Colonic mucosa (tissue), 4 donors: ENCODE data around the gene SLC26A11. TPM values are rescaled to one million over a fixed set of nuclear protein-coding genes. Genes with fewer than 3 reads are reported as not detected.

ENCODE experiments used
- DNase-seq: peaks from one replicate; pipeline ENCODE4 v3.0.0-alpha.2; 2020
- H3K27ac ChIP-seq: fragments of 200-600 bp; one replicate; pipeline ENCODE4 v1.8.0; 2021
- H3K27me3 ChIP-seq: fragments of 200-600 bp; one replicate; pipeline ENCODE4 v1.8.0; 2021
- H3K36me3 ChIP-seq: fragments of 200-600 bp; one replicate; pipeline ENCODE4 v1.8.0; 2021
- H3K4me1 ChIP-seq: fragments of 200-600 bp; one replicate; pipeline ENCODE4 v1.8.0; 2021; ENCODE audit warnings: mild to moderate bottlenecking
- H3K4me3 ChIP-seq: fragments of 200-600 bp; one replicate; pipeline ENCODE4 v1.8.0; 2021
- H3K9ac ChIP-seq, 2 donors: one replicate each; pipeline ENCODE4 v1.7.0; 2013; ENCODE audit warnings: control low read depth in 2 of 2, low read depth in 2 of 2, low read length in 2 of 2
- H3K9me3 ChIP-seq: fragments of 200-600 bp; one replicate; pipeline ENCODE4 v1.8.0; 2021
- intact Hi-C: fragments of 100-400 bp; cut with DNase I; formaldehyde crosslinking; loops from one replicate; pipeline ENCODE4 v1.14.1; 2022
- total RNA-seq, 2 donors: library from RNA; stranded (reverse); fragmentation: NEBNext Ultra II Directional in 1 of 2; extraction: Animal tissue kit (Norgen Biotek cat#: 25700) in 1 of 2; gene quantifications; one replicate each; pipeline ENCODE4 v1.2.1, GENCODE V29; 2021
- TF ChIP-seq, protein P1 (sequence below): fragments of 200-600 bp; IDR thresholded peaks from one replicate; pipeline ENCODE4 v1.8.0; 2022; ENCODE audit warnings: antibody characterized with exemption, mild to moderate bottlenecking
- donor health status: healthy.
- donor health status: DM: no; HTN: no; CAD: no.
- donor health status: DM: no; HTN: no; CAD: no.

SLC26A11 gene
- total RNA-seq, 2 donors from 2014 or later, result 8.0 to 9.3 TPM

DNA sequence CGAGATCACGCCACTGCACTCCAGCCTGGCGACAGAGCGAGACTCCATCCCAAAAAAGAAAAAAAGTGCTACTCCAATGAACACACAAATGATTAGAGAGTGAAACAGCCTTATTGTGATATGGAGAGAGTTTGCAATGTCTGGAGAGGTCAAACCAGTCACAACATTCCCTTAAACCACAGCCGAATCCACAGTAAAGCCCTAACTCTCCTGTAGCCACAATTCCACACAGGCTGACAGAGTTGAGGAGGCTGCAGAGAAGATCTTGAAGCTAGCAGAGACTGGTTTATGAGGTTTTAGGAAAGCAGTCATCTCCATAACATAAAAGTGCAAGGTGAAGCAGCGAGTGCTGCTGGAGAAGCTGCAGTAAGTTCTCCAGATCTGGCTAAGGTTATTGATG lies 47.2 kb downstream of the SLC26A11 start:
- H3K27ac ChIP-seq, result no peak overlapping the region

DNA sequence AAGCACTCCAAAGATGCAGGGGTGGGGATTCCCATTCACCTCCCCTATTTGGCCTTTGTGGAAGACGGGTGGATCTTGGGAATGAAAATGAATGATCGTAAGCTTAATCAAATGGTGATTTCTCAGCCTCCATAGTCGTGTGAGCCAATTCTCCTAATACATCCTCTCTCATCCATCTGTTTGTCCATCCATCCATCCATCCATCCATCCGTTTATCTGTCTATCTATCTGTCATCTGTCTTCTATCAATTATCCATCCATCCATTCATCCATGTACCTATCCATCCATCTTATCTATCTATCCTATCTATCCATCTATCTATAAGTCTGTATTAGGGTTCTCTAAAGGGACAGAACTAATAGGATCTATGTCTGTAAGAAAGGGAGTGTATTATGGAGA lies 48.2 kb downstream of the SLC26A11 start:
- no peak overlapping the region for H3K4me3 ChIP-seq
- no peak overlapping the region for H3K9ac ChIP-seq
- H3K27me3 ChIP-seq, result no peaks in the 10 kb centered on the region
- no peaks in the 10 kb centered on the region for H3K9me3 ChIP-seq
- peaks cover 4% of the 10 kb centered on the region for H3K36me3 ChIP-seq
- DNase-seq, result no peak
- TF ChIP-seq, protein P1, sequence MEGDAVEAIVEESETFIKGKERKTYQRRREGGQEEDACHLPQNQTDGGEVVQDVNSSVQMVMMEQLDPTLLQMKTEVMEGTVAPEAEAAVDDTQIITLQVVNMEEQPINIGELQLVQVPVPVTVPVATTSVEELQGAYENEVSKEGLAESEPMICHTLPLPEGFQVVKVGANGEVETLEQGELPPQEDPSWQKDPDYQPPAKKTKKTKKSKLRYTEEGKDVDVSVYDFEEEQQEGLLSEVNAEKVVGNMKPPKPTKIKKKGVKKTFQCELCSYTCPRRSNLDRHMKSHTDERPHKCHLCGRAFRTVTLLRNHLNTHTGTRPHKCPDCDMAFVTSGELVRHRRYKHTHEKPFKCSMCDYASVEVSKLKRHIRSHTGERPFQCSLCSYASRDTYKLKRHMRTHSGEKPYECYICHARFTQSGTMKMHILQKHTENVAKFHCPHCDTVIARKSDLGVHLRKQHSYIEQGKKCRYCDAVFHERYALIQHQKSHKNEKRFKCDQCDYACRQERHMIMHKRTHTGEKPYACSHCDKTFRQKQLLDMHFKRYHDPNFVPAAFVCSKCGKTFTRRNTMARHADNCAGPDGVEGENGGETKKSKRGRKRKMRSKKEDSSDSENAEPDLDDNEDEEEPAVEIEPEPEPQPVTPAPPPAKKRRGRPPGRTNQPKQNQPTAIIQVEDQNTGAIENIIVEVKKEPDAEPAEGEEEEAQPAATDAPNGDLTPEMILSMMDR, result no peak
- intact Hi-C loops, result no loop called here
- H3K27ac ChIP-seq, result no peak overlapping the region
- no peaks in the 10 kb centered on the region for H3K4me1 ChIP-seq

More for the DNA sequence above, 47.2 kb downstream of the SLC26A11 start:
- no peak for DNase-seq
- Histone ChIP-seq H3K4me1 (peaks cover 7% of the 10 kb centered on the region), H3K4me3 (no peak overlapping the region), H3K27me3 (no peaks in the 10 kb centered on the region), H3K36me3 (no peaks in the 10 kb centered on the region), H3K9me3 (no peaks in the 10 kb centered on the region), H3K9ac (no peak overlapping the region)
- TF ChIP-seq, protein P1, result no peak
- intact Hi-C loops, result no loop called here

DNA sequence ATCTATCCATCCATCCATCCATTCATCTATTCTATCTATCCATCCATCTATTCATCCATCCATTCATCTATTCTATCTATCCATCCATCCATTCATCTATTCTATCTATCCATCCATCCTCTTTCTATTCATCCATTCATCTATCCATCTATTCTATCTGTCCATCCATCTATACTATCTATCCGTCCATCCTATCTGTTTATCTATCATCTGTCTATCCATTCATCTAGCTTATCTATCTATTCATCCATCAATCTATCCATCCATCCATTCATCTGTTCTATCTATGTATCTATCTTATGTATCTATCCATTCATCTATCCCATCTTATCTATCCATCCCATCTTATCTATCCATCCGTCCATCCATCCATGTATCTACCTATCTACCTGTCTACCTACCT lies 49.2 kb downstream of the SLC26A11 start:
- DNase-seq, result no peak
- H3K9me3 ChIP-seq, result no peaks in the 10 kb centered on the region
- H3K9ac ChIP-seq, result no peak overlapping the region
- TF ChIP-seq, protein P1, result no peak
- intact Hi-C loops, result no loop called here
- no peaks in the 10 kb centered on the region for H3K4me1 ChIP-seq
- no peak overlapping the region for H3K27ac ChIP-seq
- H3K27me3 ChIP-seq, result no peaks in the 10 kb centered on the region
- no peak overlapping the region for H3K4me3 ChIP-seq
- H3K36me3 ChIP-seq, result peaks cover 7% of the 10 kb centered on the region

DNA sequence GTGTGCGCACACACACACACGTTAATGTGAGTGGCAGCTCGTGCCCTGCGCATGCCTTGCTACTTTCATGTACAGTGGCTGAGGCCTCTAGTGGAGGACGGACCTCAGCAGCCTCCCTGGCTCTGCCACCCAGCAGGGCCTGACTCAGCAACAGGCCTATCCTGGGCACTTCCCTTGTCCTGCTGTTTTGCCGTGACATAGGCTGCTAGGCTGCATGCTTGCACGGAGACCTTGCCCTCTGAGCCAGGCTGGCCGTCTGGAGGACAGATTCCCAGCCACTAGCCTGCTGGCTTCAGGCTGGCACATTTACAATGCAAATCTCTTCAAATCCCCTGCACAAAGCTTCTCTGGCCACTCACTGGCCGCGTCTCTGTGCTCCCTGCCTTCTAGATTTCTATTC lies 49.9 kb downstream of the SLC26A11 start:
- Histone ChIP-seq H3K4me3 (no peak overlapping the region), H3K27me3 (no peaks in the 10 kb centered on the region), H3K36me3 (peaks cover 7% of the 10 kb centered on the region), H3K4me1 (no peaks in the 10 kb centered on the region), H3K9ac (no peak overlapping the region), H3K9me3 (no peaks in the 10 kb centered on the region), H3K27ac (no peak overlapping the region)
- intact Hi-C loops, result no loop called here
- DNase-seq, result no peak
- TF ChIP-seq, protein P1, result no peak

DNA sequence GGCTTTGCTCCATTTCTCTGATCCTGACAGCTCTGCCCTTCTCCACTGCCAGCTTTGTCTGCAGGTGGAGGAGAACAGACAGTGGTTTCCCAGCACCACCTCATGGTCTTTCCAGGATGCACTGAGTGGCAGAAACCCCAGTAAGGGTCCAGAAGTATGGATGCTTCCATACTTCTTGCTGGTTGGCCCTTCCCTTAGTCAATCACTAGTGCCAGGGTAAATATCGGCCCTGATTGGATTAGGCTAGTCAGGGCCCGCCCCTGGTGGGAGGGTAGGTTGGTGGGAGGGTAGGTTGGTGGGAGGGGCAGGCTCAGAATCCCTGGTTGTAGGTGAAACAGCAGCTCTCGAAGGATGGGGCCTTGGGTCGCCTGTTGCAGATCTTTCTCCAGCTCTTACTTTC lies 50.6 kb downstream of the SLC26A11 start:
- Histone ChIP-seq H3K4me3 (no peak overlapping the region), H3K27ac (no peak overlapping the region), H3K9me3 (no peaks in the 10 kb centered on the region), H3K27me3 (no peaks in the 10 kb centered on the region), H3K36me3 (peaks cover 7% of the 10 kb centered on the region), H3K4me1 (no peaks in the 10 kb centered on the region), H3K9ac (no peak overlapping the region)
- no peak for DNase-seq
- TF ChIP-seq, protein P1, result no peak
- intact Hi-C loops, result no loop called here

DNA sequence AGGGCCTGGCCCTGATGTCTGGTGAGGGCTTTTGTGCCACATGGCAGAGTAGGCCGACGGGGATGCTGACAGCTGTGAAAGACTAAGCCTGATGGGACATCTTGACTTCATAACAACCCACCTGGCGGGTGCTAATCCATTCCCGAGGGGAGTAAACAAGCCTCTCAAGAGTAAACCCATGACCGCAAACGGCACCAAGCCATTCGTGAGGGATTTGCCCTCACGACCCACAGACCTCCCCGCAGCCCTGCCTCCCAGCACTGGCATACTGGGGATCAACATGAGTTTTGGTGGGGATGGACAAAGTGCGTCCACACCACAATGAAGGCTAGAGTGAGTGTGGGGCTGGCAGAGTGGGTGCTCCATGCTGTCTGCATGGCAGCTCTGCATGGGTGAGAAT lies 52.1 kb downstream of the SLC26A11 start:
- Histone ChIP-seq H3K4me3 (no peak overlapping the region), H3K9me3 (no peaks in the 10 kb centered on the region), H3K27me3 (no peaks in the 10 kb centered on the region), H3K4me1 (no peaks in the 10 kb centered on the region), H3K36me3 (peaks cover 7% of the 10 kb centered on the region), H3K9ac (no peak overlapping the region), H3K27ac (no peak overlapping the region)
- intact Hi-C loops, result no loop called here
- TF ChIP-seq, protein P1, result no peak
- DNase-seq, result no peak
